GM19452 (cell line): ENCODE data around the gene CNTF.

Source experiments
- ATAC-seq: cut with Tn5 transposase; IDR thresholded peaks from one replicate; pipeline ENCODE4 v1.9.1; 2021; ENCODE audit not compliant: unreplicated experiment

CNTF gene

DNA sequence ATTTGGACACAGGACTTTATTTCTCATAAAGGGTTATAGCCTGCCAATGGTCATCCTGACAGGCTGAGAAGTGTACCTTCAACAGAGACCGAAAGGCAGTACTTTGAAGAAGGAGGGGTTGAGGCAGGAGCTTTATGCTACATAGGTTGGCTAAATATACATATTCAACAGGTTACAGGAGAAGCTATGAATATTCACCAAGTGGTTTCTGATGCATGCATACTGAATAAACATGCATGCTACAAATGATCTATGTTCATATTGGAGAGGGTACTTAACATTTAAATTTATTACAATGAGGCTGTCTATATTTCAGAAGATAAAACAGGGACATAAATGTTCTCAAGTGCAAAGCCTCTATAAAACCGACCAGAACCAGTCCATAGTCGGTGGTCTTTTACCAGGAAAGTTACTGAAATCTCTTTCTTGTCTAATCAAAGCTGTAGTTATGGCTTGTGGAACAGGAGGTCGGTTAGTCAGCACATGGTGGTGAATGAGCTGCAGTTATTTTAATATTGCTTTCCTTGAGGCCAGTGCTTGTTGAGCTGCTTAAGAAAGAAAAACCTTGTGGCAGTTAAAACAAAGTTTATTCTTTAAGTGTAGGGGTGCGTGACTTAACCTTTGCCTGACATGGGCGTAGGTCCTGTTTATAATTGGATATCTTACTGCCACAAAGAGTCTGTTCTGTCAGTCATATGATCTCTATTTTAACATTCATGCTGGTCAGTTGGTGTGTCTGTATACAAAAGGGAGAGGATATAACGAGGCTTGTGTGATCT, 19.5 kb downstream of the CNTF start:
- no peak for ATAC-seq

DNA sequence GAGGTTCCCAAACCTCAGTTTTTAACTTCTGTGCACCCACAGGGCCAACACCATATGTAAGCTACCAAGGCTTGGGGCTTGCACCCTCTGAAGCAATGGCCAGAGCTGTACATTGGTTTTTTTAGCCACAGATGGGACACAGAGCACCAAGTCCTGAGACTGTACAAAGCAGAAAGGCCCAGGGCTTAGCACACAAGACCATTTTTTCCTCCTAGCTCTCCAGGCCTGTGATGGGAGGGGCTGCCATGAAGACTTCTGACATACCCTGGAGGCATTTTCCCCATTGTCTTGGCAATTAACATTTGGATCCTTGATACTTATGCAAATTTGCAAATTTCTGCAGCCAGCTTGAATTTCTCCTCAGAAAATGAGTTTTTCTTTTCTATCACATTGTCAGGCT, 23.4 kb downstream of the CNTF start:
- ATAC-seq: no peak

DNA sequence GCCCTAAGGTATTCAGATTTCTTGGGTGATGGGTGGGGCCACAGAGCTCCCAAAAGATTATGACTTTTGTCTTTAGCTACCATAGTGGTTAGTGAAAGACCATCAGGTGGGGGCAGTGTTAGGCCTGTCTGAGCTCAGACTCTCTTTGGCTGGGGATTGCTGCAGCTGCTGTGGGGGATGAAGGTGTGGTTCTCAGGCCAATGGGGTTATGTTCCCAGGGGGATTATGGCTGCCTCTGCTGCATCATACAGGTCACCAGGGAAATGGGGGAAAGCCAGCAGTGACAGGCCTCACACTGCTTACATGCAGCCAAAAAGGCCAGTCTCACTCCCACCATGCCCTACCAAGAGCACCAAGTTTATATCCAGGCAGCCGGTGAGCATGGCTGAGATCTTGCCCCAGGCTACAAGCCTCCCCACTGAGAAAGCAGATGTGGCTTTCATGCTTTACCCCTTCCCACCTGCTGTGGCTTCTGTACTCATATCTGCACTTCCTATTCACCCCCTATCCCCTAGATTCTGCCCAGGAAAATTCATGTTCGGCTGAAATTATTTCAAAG, 24.8 kb downstream of the CNTF start:
- peak; percentile 87 for ATAC-seq

DNA sequence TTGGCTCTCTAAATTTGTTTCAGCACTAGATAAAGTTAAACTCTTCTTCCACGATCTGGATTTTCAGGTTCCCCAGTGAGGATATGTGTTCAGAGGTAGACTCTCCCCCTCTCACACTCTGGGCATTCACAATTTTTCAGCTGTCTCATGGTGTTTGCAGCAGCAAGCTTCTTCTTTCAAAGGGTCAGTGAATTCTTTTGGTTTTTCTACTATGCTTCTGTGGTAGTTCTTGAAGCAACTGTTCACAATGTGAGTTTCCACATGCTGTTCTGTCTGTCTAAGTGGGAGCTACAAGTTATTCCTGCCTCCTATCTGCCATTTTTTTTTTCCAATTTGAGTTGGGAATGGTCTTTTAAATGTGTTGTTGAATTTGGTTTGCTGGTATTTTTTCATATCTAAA, 25.4 kb downstream of the CNTF start:
- ATAC-seq: no peak

DNA sequence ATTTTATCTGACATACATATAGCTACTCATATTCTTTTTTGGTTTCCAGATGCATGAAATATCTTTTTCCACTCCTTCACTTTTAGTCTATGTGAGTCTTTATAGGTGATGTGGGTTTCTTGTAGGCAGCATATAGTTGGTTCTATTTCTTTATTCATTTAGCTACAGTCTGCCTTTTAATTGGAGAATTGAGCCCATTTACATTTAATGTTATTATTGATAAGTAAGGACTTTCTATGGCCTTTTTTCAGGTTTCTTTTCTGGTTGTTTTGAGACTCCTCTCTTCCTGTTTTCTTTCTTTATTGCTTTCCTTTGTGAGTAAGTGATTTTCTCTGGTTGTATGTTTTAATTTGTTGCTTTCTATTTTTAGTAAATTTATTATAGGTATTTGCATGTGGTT, 27.2 kb downstream of the CNTF start:
- no peak for ATAC-seq

DNA sequence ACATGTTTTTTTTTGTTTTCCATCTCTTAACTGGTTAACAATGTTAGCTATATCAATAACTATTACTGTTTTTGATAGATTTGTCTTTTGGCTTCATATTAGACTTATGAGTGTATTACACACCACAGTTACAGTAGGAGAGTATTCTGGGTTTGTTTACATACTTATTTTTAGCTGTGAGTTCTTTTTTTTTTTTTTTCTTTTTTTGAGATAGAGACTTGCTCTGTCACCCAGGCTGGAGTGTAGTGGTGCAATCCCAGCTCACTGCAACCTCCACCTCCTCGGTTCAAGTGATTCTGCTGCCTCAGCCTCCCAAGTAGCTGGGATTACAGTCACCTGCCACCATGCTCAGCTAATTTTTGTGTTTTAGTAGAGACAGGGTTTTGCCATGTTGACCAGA, 28.0 kb downstream of the CNTF start:
- no peak for ATAC-seq

DNA sequence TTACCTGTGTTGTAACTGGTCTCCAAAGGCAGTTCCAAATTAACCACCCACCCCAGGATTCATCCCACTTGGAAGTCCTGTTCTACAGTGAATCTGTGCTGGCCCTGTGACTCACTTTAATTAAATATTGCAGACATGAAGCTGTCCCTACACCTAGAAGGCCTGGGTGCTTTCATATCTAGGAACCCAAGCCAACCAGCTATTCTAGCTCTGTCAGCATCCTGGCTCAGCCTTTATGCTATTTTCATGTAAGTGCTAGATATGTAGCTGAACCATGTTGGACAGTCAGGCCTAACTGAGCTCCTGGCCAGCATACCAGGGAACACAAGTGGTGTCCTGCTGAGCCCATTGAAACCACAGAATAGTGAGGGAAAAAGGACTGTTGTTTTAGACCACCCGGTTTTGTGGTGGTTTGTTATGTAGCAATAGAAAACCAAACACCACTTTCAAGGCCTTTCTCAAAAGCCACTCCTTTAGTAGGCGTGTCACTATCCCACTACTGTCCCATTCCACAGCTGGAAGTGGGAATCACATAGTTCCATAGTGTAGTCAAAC, 30.3 kb downstream of the CNTF start:
- no peak for ATAC-seq

DNA sequence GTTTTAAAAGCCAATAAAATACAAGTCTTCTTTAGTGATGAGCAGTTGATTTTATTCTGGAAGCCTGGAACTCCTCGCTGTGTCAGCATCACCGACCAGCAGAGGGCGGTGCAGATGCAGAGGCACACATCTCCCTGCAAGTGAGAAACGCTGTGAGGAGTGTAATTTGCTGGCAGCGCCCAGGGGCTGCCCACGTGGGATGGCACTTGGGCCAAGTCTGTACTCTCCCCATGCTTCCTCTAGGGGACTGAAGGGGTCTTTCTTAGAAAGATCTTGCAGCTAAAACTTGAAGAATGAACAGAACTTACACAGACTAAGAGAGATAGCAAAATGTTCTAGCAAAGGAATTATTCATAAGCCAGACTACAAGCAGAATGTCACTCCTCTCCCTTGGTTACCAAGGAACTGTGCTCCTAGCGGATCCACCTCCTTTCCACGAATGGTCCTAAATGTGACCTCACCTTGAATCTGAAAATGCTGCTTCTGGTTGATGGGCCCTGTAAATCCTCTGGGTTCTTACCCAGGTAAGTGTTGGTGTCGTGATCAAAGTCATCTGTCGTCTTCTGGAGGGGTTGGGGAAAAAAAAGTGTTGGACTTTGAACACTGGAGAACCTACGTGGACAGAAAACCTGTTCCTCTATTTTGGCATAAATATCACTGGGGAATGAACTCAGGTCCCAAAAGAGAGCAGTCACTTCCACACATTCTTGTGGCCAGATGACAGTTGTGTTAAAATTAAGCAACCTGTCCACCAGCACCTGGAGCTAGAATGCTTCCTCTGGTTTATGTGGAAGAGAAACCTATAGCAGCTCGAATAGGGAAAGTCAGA, 31.8 kb downstream of the CNTF start:
- peak; percentile 88 for ATAC-seq

DNA sequence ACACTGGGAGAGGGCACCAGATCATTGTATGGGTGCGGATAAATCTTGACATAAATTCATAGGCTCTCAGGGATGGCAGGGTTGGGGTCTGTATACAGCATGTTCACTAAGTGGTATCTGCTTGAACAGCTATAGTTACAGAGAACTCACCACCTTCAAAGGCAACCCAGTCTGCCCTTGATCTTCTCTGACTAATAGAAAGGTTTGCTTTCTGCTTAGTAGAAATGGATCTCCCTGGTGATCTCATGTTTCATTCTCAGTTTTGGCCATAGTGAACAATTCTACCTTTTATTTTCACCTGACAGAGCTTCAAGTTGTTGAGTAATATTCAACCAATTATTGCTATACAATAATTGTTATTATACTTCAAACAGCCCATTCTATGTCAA, 32.4 kb downstream of the CNTF start:
- no peak for ATAC-seq

DNA sequence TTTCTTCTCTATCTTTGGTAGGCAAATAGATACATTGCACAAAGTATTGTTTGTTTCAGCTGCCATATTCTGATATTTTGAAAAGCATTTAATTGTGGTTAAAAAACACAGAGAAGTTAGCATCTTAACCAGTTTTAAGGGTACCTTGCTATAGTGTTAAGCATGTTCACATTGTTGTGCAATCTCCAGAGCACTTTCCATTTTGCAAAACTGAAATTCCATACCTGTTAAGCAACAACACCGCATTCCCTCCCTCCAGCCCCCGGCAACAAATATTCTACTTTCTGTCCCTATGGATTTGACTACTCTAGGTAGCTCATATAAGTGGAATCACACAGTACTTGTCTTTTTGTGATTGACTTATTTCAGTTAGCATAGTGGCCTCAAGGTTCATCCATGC, 33.9 kb downstream of the CNTF start:
- ATAC-seq: no peak

DNA sequence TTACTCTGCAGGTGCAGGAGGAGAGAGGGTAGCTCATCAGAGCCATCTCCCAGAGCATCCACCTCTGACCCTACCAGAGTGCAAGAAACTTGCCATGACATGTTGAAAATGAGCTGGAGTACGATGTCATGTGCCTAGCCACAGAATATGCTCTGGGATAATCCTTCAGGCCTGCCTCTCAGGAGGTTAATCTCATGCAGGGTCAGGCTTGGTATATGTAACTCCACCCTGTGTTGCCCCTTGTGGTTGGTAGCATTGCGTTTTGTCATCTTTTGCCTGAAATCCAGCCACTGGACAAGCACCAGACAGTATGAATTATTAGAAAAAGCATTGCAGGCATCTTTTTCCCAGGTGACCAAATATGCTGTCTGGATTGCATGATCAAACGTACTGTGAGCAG, 36.2 kb downstream of the CNTF start:
- no peak for ATAC-seq

DNA sequence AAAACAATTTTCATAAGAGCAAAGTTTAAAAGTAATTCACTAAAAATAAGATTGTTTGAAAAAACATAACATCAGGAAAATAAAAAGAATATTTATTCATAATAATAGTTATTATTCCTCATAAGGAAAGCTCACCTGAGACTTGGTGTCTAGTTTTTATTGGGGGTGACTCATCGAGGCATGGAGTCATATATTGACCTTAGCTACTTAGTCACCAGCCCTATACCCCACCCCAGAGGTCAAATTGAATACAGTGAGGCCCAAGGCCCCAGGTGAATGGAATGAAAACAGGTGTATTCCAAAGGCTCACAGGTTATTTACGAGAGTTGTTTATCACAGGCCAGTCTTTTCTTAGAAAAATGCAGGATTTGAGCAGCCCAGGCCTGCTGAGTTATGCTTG, 36.9 kb downstream of the CNTF start:
- no peak for ATAC-seq

DNA sequence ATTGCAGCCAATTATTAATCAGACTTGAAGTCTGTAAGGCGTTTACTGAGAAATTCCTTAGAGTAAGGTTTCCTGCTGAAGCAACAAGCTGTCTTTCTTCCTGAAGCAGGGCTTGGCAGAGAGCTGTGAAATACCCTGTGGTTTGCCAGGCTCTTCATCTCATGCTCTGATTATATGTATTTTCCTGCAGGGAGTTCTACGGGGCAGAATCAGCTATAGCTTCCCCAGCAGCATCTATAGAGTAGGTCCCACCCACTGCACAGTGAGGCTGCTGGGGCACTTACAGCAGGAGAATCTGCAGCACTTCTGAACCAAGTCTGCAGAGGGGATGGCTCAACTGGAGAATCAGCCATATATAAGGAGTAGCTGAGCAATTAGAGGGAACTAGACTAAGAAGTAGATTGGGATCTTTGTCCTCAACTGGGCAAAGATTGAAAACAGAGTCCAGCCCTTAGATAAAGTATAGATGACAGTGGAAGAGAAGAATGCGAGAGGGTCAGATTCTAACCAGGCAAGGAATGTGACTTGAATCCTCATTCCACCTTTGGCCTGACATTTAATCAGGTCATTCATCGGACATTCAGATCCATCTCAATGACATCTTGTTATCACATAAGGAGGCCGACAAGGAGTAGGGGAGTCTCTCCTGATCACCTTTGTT, 37.6 kb downstream of the CNTF start:
- ATAC-seq: no peak

DNA sequence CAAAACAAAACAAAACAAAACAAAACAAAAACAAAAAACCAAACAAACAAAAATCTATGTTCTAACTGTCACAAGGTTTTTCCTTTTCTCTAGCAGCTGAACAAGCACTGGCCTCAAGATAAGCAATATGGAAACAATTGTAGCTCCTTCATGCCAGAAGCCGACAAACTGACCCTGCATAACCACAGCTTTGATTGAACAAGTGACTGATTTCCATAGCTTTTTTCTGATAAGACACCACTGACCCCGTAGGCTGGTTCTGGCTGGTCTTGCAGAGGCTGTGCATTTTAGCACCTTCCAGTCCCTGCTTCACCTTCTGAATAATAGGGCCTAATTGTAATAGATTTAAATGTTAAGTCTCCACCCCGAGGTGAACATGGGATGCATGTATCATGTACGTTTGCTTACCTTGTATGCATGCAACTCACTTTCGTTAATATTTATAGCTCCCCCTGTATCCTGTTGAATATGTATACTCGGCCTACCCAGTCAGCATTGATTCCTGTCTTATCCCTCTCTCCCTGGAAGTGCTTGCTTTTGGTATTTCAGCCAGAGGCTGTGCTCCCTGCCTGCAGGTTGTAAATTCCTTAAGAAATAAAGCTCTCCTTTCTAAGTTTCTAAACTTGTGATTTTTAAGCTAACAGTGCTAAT, 49.6 kb downstream of the CNTF start:
- ATAC-seq: no peak

DNA sequence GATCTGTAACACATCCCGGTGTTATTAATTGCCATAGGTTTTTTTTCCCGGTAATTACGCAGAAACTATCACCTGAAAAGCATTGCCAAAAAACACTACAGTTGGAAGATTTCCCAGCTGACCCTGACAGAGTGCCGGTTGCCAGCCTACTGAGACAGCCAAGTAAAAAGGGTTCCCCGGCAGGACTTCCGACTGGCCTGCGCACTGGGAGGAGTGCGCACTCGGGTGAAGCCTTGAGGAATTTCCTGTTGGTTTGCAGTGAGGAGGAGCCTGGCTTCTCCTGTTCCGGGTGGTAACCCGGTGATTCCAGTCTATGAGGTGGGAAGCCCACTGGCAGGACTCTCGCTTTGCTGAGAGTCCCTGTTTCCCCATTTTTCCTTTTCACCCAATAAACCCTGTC, 52.1 kb downstream of the CNTF start:
- ATAC-seq: no peak
